Femur (tissue), 1 donor: ENCODE measurements around the gene PRRG4.
A peak's percentile ranks its signal among the peaks of the same experiment; 100 is the strongest.
"Not testable (repeated sequence)": the region's sequence is repeated elsewhere in the genome, so short reads cannot be mapped to it uniquely, and the experiment has no call there.

ENCODE experiments used
- DNase-seq: peaks from one replicate; pipeline ENCODE4 v3.0.0-alpha.2; 2017

Gene PRRG4

GRCh38 chr11:32829680-32830412 lies at the start of gene PRRG4:
Gene PRRG4, plus strand, starts transcription at chr11:32829927. Its CDS starts 603 bp downstream, at chr11:32830530.
- peak; percentile 40 for DNase-seq

DNA sequence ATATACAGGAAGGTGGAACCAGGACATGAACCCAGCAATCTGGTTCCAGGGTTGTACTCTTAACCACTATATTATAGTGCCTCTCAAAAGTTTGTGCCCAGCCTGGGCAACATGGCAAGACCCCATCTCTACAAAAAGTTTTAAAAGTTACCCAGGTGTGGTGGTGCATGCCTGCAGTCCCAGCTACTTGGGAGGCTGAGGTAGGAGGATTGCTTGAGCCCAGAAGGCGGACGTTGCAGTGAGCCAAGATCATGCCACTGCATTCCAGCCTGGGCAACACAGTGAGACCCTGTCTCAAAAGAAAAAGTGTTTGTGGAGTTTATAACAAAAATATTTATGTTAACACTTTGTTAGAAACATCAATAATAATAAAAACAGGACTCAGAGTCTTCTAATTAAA lies 48.9 kb upstream of the PRRG4 start:
- not testable (repeated sequence) for DNase-seq

DNA sequence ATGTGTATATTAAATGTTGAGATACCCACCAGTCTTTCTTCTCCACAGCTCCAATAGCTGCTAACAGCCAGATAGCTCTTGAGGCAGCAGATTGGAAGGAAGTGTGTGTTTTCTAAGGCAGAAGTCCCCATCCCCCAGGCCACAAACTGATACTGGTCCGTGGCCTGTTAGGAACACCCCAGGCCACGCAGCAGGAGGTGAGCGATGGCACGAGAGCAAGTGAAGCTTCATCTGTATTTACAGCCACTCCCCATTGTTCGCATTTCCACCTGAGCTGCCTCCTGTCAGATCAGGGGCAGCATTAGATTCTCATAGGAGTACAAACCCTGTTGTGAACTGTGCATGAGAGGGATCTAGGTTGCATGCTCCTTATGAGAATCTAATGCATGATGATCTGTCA lies 48.0 kb upstream of the PRRG4 start:
- DNase-seq: no peak

DNA sequence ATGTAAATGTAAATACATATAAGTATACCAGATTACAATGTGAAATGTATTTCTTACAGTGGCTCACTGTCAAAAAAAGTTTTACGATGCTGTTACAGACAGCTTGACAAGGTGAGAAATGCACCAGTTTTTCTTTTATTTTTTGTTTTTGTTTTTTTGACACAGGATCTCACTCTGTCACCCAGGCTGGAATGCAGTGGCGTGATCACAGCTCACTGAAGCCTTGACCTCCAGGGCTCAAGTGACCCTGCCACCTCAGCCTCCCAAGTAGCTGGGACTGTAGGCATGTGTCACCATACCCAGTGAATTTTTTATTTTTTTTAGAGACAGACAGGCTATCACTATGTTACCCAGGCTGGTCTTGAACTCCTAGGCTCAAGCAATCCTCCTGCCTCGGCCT lies 44.5 kb upstream of the PRRG4 start:
- no peak for DNase-seq

DNA sequence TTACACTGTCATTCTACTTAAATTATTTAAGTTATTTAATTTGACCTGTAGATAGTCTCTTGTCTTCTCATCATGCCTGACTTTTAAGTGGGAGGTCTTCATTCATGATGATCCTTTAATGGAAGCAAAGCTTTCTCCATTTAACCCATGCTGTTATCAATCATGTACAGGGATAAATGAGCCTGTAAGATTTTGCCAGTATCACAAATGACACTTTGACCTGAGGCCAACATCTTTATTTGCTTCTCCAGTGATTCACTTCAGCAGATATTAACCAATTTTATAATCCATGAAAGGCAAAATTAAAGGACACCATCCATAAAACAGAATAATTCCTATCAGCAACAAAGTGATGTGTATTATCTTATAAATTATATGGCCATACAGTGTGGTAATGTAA lies 42.9 kb upstream of the PRRG4 start:
- no peak for DNase-seq

DNA sequence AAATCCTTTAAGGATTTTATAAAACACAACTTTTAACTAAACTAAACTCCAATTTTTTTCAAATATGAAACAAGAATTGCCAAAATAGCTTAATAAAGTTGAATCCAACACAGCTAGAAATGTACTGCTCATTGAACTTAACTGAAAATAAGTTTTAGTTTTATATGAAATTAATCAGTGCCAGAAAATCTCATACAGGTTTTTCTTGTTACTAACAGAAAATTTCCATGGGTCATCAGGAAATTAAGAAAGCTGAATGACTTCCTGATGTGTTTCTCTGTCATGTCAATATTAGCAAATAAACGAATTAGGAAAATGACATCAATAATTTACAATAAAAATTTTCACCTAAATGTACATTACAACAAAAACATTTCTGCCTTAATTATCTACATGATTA lies 38.8 kb upstream of the PRRG4 start:
- no peak for DNase-seq

DNA sequence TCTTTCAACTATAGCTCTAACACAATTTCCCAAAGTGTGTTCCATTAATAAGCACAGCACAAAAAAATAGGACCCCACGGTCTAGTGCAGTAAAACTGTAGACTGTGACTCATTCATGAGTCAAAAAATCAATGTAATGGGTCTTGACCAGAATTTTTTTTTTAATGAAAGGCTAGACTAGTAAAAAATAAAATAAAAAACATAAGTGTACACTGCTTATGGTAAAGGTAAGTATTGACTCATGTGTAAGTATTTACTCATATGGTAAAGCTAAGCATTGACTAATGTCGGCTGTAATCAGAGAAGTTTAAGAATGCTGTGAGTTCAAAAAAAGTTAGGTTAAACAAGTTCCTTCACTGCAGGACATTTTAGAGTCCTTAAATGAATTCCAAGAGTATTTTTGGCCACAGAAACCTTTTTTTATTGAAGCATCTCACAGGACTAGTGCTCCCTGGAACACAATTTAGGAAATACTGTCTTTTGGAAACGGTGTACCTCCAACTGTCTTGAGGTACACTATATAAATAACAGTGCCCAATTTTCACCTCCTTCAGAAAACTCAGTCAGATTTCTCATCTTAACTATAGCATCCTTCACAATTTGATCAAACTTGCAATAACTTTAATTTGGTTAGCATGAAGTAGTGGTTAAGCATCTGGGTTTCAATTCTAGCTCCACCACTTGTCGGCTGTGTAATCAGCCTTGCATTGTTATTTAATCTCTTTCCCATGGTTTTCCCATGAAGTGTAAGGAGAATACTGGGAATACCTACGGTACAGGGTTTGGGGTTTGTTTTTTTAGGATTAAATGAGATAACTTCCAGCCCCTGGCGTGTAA lies 37.4 kb upstream of the PRRG4 start:
- DNase-seq: no peak

DNA sequence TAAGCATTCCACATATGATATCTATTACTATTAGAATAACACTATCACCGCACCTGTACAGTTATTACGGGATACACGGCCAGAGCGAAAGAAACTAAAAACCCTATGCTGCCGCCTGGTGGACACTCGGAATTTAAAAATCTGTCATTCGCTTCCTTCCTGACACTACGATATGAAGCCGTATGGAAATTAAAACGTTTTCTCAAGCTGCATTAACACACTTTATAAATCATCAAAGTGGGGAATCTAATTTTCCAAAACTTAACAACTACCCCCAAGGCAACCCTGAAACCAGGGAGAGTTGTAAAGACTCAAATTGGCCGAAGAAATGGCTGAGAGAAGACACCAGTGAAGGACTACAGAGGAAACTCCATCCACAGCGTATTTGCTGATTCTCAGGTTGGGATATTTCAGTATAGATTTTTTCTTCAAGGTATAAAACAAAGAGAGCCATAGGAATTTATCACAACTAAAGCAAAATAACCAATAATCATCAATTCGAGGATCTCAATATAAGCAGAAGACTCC lies 36.7 kb upstream of the PRRG4 start:
- DNase-seq: peak; percentile 45

- DNase-seq: no peak
Observed at GRCh38 chr11:32794439-32794838, 35.3 kb upstream of the PRRG4 start, which contains the start of gene CCDC73. Gene CCDC73, minus strand, starts transcription at chr11:32794662. Its CDS starts 34,419 bp downstream, at chr11:32760243.

DNA sequence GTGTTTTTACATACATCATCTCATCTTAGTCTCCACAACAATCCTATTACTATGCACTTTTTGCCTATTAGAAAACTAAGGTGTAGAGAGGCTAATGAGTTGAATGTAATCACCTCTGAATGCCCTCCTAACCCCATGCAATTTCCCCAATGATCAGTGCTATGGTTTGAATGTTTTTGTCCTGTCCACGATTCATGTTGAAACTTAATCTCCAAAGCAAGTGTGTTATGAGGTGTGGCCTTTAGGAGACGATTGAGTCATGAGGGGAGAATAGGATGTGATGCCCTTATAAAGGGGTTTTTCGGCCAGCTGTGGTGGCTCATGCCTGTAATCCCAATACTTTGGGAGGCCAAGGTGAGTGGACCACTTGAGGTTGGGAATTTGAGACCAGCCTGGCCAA lies 33.3 kb upstream of the PRRG4 start:
- no peak for DNase-seq

DNA sequence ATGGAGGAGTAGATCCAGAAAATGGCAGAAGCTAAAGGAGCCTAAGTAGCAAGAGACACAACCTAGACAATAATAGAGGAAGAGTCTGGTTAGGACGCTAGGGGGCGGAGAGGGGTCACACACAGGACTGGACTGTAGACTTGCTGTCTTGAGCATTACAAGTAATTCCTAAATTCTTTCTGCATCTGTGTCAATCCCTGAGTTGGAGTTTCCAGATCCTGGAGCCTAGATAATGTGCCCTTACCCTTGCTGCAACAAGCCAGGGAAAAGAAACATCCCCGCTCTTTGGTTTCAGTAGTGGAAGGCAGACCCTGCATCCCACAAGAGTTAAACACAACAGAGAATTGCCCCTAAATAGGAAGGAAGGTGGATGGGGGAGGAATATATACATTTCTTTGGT lies 20.4 kb upstream of the PRRG4 start:
- DNase-seq: peak; percentile 76

- DNase-seq: no peak
Observed at GRCh38 chr11:32817181-32817851, 12.4 kb upstream of the PRRG4 start.

- DNase-seq: no peak
Observed at GRCh38 chr11:32817852-32818183, 11.9 kb upstream of the PRRG4 start.

DNA sequence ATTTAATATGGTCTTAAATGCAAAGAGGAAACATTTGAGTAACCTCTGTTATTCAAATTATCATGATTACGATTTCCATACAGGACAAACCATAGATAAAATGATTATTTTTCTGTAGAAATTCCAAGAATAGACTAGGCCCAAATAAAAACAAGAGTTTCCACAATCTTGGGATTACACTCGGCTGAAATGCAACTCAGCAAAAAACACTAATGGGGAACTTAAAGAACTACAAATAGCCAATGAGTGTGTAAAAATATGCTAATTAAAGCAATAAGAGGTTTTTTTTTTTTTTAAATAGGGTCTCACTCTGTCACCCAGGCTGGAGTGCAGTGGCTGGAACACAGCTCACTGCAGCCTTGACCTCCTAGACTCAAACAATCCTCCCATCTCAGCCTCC lies 10.5 kb upstream of the PRRG4 start:
- no peak for DNase-seq

- no peak for DNase-seq
Observed at GRCh38 chr11:32820497-32820896, 9.2 kb upstream of the PRRG4 start.

DNA sequence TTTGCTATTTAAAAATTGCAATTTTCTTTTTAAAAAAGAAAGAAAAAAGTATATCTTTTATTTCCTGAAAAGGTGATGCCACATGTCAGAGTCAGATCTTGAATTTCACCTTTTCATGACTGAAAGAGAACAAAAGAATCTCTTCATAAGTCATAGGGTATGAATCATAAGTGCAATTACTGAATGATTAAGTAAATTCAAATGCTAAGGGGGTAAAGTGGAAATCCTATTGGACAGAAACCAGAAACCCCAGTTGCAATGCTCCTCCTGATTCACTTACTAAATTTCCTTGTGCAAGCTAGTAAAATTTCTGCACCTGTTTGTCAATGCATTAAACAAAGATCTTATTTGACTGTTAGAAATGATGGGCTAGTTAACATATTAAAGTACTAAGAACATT lies 8.2 kb upstream of the PRRG4 start:
- DNase-seq: no peak

- DNase-seq: no peak
Observed at GRCh38 chr11:32821917-32822560, 7.7 kb upstream of the PRRG4 start.

GRCh38 chr11:32823617-32824016 lies 6.1 kb upstream of the PRRG4 start:
- not testable (repeated sequence) for DNase-seq

- DNase-seq: no peak
Observed at GRCh38 chr11:32826113-32826512, 3.6 kb upstream of the PRRG4 start.

DNA sequence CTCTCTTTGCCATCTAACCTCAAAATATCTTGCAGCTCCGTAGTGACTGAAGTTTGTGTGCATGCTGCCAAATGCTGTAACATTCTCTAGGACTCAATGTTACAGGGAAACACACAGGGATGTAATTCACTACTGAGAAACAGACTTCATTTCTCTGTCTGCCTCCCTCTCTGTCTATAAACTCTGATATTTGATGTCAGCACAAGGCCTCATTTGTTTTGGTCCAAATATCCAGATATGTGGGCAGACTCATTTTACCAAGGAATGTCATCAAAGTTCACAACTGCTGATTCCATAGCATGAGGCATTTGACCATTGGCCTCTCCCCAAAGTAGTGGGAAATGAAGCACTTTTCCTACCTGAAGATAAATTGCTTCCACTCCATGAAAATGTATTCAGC lies 2.5 kb upstream of the PRRG4 start:
- no peak for DNase-seq

DNA sequence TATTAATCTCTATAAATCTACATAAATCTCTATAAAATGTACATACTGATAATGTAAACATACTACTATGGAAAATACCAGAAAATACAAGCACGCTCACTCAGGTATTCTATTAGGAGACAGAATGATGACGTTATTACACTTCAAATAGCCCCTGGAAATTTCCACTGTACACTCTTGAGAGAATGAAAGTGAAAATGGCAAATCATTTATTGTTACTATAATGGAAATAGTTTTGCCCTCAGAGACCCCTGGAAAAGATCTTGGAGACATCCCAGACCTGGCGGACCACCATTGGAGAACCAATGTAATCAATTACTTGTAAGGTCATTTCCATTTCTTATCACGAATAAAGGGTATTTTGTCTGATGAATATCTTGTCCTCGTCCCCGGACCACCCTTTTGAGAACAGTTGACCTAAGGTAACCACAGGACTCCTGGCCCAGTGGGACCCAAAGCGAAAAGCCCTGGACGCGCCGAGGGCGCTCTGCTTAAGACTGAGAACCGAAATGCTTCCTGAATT lies 509 bp upstream of the PRRG4 start:
- DNase-seq: no peak

DNA sequence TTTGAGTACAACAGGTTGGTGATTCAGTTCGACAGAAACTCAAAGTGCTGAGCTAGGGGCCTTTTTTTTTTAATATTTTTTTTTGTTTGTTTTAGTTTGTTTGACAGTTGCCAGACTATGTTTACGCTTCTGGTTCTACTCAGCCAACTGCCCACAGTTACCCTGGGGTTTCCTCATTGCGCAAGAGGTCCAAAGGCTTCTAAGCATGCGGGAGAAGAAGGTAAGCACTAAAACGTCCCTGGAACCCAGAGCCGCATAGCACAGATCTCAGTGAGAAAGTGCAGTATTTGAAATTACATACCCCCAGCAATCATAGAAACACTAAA lies 649 bp downstream of the PRRG4 start:
- no peak for DNase-seq

GRCh38 chr11:32830796-32831195 lies 1.1 kb downstream of the PRRG4 start:
- no peak for DNase-seq
